NAMALWA (cell line): Measurements from ENCODE around the gene SDF2.

Experiments used
- DNase-seq: peaks from one replicate; pipeline ENCODE4 v3.0.0-alpha.2; 2015; ENCODE audit warnings: low spot score

Gene SDF2

GRCh38 chr17:28661635-28662526, at the start of gene SDF2, which contains the start of gene SUPT6H:
Gene SDF2 (minus strand): TSS chr17:28661906. CDS start chr17:28661876, 30 bp downstream.
Gene SUPT6H (plus strand): TSS chr17:28662205. CDS start chr17:28673402, 11,197 bp downstream.
- DNase-seq = peak; percentile 96

DNA sequence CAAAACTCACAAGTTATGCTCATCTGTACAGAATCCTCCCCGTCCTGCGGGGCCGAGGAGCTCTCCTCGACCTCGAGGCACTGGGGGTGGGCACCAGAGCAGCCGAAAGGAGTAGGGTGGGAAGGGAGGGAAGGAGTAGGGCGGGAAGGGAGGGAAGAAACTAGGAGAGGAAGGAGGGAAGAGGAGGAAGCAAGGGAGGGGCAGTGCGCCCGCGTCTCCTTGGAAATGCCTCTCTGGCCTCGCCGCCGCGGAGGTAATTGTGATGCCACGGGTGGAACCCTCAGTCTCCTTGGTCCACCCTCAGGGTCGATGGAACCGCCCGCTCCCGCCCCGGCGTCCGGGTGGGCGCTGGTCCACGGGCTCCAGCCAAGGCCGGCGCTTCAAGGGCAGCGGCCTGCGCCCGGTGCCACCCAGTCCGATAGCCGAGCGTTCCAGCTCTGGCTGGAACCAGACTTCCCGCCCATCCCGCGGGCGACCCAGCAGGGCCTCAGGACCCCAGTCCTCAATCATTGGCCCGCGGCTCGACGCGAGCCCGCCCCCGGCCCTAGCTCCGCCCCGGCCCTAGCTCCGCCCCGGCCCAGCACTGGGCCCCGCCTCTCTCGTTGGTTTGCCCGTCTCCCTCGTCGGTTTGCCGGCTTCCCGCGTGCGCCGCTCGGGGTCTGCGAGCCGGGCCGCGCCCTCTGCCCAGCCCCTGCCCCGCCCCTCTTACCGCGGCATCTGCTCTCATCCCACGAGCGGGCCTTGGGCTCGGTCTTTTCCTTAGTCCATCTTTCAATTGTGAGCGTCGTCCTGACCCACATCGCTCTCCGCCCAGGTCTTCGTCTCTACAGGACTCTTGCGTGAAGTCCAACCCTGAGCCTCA, 49.4 kb upstream of the SDF2 start:
- DNase-seq = peak; percentile 90

DNA sequence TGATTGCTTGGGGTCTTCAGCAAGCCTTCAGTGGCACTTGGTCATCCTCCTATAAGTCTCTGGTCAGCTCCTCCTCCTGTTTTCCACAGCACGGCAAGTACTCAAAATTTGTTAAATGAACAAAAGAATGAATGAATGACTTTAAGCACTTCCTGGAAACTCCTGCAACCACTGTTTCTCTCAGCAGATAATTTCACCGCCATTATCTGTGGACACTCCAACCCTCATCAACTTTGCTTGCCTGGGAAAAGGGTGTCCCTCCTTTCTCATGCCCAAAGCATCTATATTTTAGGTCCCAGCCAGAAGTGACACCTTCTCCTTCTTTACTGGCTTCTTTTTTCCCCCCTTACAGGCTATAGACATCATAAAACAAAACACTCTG, 45.6 kb upstream of the SDF2 start:
- DNase-seq = no peak

- no peak for DNase-seq
Observed at GRCh38 chr17:28706471-28707338, 45.0 kb upstream of the SDF2 start.

DNA sequence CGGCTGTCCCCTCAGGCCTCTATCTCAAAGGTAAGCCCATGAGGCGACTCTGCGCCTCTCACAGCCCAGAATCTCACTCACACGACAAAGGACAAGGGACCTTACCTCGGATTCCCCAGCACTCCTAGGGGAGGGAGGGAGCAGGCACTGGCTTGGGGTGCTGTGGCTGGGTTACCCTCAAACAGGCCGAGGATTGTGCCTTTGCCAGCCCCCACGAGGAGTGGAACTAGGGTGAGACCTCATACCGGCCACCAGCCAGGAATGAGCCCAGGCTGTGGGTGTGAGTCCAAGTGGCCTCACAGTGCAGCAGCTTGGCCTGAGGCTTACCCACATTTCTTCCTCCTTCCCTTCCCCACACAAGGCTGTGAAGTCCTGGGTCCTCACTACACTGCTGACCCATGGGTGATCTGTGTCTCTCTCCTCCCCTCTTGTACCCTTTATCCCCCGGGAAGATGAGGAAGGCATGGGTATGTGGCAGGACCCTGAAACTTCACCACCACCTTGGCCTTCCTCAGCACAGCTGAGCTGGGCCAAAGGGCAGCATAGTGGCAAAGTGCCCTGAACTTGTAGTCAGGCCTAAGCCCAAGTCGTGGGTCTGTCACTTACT, 44.1 kb upstream of the SDF2 start:
- DNase-seq = no peak

- DNase-seq = no peak
Observed at GRCh38 chr17:28705074-28705659, 43.5 kb upstream of the SDF2 start.

DNA sequence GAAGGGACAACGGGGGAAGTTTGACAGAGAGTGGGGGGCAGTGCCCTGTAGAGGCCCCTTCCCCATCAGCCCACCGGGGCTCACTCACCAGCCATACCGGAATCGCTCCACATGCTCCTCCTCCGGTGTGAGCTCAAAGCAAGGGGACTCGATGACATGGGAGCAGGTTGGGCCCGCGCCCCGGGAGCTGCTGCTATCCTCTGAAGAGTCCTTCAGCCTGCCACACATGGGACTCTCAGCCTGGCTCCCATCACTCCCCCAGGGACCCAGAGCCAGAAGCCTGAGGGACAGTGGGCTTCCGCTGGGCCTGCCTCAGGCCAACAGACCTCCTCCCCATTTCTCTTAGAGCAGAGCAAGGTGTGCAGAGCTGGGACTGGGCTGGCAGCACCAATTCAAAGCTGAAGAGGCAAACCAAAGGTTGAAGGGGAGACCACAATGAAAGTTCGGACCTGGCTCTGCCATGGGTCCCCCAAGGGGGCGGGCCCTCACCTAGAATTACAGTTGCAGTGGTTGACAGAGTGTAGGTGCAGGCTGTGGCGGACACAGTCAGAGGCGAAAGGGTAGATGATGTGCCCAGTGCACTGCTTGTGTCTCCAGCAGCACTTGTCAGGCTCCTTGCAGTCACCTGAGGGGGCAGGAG, 42.6 kb upstream of the SDF2 start:
- DNase-seq = no peak

GRCh38 chr17:28703552-28704218, 42.0 kb upstream of the SDF2 start:
- no peak for DNase-seq

GRCh38 chr17:28702752-28703150, 41.0 kb upstream of the SDF2 start:
- DNase-seq = no peak

DNA sequence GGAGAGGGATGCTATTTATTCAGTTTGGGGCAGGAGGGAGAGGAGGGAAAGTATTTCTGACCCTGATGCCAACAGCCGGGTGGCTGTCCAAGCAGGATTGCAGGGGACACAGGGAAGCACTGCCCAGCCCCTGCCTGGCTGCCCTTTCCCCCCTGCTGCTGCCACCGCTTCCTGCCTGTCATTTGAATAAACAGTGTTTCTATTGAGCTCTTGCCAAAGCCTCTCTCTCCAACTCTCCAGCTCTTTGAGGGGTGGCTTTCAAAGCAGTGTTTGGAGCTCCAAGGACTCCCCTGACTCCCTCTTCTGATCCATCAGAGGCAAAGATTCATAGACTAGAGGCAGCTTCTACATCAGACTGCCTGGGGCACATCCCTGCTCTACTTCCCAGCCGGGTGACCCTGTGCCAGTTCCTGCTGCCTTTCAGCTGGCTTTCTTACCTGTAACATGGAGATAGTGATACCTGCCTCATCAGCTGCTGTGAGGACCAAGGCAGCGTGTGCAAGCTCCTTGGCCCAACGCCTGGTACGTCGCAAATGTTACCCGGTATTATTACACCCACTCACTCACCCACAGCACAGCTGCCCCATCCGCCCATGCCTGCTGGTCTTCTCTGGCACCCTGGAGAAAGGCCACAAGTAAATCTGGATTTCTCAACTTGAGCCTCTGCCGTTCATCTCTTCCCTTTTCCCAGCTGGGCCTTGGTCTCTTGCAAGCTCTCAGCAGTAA, 40.5 kb upstream of the SDF2 start:
- DNase-seq = no peak

- DNase-seq = no peak
Observed at GRCh38 chr17:28700830-28701492, 39.3 kb upstream of the SDF2 start.

DNA sequence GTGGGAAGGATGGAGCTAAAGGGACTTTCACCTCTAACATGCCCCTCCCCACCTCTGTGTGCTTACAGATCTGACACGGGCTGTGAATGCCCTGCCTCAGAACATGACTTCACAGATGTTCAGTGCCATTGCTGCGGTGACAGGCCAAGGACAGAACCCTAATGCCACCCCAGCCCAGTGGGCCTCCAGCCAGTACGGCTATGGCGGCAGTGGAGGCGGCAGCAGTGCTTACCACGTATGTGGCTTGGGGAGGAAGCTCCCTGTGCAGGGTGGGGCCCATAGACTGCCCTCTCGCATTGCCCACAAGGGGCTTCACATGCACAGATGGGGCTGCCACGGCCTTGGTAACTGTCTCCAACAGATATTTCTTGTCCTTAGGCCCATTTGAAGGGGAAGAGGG, 38.6 kb upstream of the SDF2 start:
- no peak for DNase-seq

DNA sequence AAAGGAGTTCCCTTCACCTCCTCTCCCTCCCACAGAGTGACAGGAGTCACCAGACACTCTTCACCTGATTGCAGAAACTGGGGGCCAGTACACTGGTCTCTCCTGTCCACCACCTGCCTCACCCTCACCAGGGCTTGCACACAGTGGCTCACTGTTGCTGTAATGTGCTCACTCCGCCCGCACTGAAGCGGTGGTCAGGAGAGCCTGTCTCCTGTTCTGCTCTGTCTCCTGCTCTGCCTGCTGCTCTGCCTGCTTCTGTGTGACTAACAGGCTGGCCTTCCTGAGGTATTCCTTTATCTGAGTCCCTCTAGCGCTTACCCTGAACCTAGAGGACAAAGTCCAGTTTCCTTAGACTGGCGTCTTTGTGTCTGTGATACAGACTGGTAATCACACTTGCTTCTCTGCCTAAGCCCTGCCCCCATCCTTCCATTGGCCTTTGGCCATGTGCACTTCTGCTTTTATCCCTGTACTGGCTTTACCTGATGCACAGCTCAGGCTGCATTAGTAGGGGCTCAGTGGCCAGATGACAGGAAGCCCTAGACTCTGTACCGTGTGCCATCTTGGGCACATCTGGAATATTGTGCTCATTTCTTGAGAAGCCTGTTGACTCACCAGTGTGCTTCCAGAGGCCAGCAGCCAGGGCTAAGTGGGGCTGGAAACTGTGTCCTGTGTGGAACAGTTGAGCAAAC, 36.7 kb upstream of the SDF2 start:
- no peak for DNase-seq

DNA sequence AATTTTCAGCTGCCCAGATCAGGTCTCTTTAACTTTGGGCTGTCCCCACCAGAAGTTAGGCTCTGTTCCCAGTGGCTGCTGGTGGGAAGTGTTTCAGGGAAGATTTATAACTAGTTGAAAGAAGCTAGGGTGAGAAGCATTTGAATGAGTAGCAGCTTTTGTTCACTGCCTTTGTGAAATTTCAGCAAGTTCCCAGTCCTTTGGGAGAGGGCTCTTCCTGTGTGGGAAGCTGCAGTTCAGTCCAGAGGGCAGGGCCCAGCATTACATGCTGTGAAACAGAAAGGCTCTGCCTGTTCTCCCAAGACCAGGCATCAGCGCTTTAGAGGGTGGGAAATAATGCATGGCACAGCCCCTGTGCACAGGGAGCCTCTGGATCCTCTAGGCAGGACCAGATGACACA, 32.2 kb upstream of the SDF2 start:
- DNase-seq = no peak

GRCh38 chr17:28689011-28689410, 27.3 kb upstream of the SDF2 start:
- no peak for DNase-seq

- no peak for DNase-seq
Observed at GRCh38 chr17:28688481-28688880, 26.8 kb upstream of the SDF2 start.

GRCh38 chr17:28686296-28686695, 24.6 kb upstream of the SDF2 start:
- DNase-seq = no peak

GRCh38 chr17:28685366-28685765, 23.7 kb upstream of the SDF2 start:
- no peak for DNase-seq
